HL-60 (cell line): Measurements from ENCODE around the gene CDK8.

Experiments
- DNase-seq, 2 experiments: peaks; one replicate each; pipeline ENCODE4 v3.0.0-alpha.2; 2010 to 2020; ENCODE audit warnings: low read depth in 1 of 2, low spot score in 1 of 2
- H3K27ac ChIP-seq: fragments of 250-450 bp; sonication (Bioruptor Pico); replicated peaks from 2 replicates; pipeline ENCODE4 v1.5.1; 2020; ENCODE audit warnings: mild to moderate bottlenecking, moderate library complexity
- H3K27me3 ChIP-seq: fragments of 250-450 bp; sonication (Bioruptor Pico); 2 replicates; pipeline ENCODE4 v1.5.1; 2021; ENCODE audit warnings: mild to moderate bottlenecking, moderate library complexity; ENCODE audit not compliant: insufficient read depth, poor library complexity, severe bottlenecking
- H3K4me3 ChIP-seq: replicated peaks from 2 replicates; pipeline ENCODE4 v1.5.1; 2011; ENCODE audit warnings: mild to moderate bottlenecking, control low read depth, low read length; ENCODE audit not compliant: insufficient read depth
- GABPA ChIP-seq: IDR thresholded peaks from 2 replicates; pipeline ENCODE4 v1.6.1; 2012; ENCODE audit warnings: low read depth
- POLR2AphosphoS5 ChIP-seq: IDR thresholded peaks from 2 replicates; pipeline ENCODE4 v1.6.1; 2012; ENCODE audit warnings: low read depth
- SPI1 ChIP-seq: IDR thresholded peaks from 2 replicates; pipeline ENCODE4 v1.6.1; 2012; ENCODE audit warnings: low read depth, mild to moderate bottlenecking, borderline replicate concordance
- TF ChIP-seq, protein P1 (sequence below): IDR thresholded peaks from 2 replicates; pipeline ENCODE4 v1.6.1; 2012; ENCODE audit warnings: low read depth; ENCODE audit not compliant: insufficient replicate concordance
- TF ChIP-seq, protein P2 (sequence below): IDR thresholded peaks from one replicate; pipeline ENCODE4 v1.5.1; 2011; ENCODE audit warnings: low read length, control low read depth, inconsistent platforms; ENCODE audit not compliant: insufficient read depth

CDK8 gene

DNA sequence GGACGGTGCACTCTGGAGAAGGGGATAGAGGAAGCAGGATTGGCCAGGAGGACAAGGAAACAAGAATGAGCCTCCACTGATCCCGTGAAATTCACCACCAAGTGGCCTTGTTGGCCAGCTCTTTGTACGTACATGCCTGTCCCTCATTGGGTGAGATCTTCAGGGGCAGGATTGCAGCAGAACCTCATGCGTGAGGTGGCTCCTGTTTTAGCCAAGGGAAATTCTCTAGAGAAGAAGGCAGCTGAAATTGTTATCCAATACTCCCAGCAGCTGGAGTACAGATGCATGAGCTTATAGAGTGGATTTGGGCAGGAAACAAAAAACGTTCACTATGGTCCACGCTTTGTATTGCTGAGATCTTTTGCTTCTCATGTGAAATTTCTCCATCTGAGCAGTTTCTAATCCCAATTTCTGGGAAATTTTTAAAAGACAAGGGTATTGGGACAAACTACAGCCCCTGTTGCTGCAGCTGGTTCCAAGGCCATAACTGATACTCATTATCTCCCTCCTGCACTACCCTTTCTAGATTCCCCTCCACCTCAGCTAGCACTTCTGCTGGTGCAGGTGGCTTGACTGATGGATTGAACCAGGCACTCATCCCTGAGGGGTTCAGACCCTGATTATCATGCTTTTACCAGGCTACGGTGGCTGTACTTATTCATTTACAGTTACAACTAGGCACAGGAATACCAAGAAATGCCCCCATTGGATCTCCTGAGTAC, 27.9 kb upstream of the CDK8 start:
- no peak for DNase-seq
- H3K27ac ChIP-seq: no peak overlapping the region
- TF ChIP-seq, protein P1, sequence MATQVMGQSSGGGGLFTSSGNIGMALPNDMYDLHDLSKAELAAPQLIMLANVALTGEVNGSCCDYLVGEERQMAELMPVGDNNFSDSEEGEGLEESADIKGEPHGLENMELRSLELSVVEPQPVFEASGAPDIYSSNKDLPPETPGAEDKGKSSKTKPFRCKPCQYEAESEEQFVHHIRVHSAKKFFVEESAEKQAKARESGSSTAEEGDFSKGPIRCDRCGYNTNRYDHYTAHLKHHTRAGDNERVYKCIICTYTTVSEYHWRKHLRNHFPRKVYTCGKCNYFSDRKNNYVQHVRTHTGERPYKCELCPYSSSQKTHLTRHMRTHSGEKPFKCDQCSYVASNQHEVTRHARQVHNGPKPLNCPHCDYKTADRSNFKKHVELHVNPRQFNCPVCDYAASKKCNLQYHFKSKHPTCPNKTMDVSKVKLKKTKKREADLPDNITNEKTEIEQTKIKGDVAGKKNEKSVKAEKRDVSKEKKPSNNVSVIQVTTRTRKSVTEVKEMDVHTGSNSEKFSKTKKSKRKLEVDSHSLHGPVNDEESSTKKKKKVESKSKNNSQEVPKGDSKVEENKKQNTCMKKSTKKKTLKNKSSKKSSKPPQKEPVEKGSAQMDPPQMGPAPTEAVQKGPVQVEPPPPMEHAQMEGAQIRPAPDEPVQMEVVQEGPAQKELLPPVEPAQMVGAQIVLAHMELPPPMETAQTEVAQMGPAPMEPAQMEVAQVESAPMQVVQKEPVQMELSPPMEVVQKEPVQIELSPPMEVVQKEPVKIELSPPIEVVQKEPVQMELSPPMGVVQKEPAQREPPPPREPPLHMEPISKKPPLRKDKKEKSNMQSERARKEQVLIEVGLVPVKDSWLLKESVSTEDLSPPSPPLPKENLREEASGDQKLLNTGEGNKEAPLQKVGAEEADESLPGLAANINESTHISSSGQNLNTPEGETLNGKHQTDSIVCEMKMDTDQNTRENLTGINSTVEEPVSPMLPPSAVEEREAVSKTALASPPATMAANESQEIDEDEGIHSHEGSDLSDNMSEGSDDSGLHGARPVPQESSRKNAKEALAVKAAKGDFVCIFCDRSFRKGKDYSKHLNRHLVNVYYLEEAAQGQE: no peak
- TF ChIP-seq POLR2AphosphoS5: no peak
- TF ChIP-seq, protein P2, sequence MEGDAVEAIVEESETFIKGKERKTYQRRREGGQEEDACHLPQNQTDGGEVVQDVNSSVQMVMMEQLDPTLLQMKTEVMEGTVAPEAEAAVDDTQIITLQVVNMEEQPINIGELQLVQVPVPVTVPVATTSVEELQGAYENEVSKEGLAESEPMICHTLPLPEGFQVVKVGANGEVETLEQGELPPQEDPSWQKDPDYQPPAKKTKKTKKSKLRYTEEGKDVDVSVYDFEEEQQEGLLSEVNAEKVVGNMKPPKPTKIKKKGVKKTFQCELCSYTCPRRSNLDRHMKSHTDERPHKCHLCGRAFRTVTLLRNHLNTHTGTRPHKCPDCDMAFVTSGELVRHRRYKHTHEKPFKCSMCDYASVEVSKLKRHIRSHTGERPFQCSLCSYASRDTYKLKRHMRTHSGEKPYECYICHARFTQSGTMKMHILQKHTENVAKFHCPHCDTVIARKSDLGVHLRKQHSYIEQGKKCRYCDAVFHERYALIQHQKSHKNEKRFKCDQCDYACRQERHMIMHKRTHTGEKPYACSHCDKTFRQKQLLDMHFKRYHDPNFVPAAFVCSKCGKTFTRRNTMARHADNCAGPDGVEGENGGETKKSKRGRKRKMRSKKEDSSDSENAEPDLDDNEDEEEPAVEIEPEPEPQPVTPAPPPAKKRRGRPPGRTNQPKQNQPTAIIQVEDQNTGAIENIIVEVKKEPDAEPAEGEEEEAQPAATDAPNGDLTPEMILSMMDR: no peak
- no peak for TF ChIP-seq SPI1
- TF ChIP-seq GABPA: no peak
- no peak overlapping the region for H3K4me3 ChIP-seq
- H3K27me3 ChIP-seq: no peaks in the 10 kb centered on the region

DNA sequence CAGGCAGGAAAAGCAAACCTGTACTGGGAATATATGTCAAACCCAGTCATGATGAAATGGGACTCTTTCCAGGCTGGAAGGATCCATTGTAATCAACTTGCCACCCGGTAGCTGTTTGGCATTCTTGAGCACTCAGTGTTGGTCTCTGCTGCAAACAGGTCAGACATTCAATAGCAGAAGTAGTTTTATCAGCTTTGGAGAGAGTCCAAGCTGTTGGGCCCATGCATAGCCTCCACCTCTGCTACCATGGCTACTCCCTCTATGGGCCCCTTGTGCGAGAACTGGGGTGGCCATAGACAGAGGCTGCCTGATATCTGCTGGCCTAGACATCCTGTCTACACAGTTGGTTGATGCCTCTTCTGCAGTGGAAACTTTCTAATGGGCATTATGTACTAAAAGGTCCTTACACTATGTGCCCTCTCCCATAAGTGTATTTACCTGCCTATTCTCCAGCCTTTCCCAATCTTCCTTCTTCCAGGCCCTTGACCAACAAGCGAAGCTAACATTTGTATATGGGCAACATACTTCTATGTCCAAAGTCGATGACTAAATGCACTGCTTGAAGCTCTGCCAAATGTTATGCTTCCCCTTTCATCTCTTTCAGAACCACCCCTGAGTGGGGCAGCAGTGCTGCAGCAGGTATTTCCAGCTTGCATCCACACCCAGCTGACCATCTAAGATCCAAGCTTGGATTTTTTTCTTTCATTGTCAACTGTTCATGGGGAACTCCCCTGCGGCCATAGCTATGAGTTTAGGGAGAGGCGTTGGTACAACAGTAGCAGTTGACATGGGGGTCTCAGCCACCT, 26.6 kb upstream of the CDK8 start:
- Histone ChIP-seq H3K4me3 (no peak overlapping the region), H3K27me3 (no peaks in the 10 kb centered on the region), H3K27ac (no peak overlapping the region)
- no peak for DNase-seq
- TF ChIP-seq POLR2AphosphoS5: no peak
- no peak for TF ChIP-seq SPI1
- no peak for TF ChIP-seq GABPA
- TF ChIP-seq, protein P2: no peak
- TF ChIP-seq, protein P1: no peak

DNA sequence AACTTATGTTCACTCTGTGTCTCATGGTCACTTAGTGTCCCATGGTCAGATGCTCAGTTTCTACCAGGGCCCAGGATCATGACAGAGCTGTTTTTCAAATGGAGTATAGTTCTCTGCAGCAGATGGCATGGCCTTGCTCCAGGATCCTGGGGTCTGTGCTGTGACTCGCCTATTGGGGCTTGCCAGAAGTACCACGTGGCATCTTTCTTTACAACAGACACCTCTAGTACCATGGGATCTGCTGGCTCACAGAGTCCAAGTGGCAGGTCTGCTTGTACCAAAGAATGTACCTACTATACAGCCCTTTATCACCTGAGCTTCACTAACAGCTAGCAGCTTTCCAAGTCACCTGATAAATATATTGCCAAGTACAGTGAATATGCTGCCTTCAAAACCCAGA, 25.8 kb upstream of the CDK8 start:
- no peak overlapping the region for H3K27ac ChIP-seq
- no peak for DNase-seq
- H3K4me3 ChIP-seq: no peak overlapping the region
- no peaks in the 10 kb centered on the region for H3K27me3 ChIP-seq
- TF ChIP-seq GABPA: no peak
- TF ChIP-seq POLR2AphosphoS5: no peak
- no peak for TF ChIP-seq SPI1
- TF ChIP-seq, protein P2: no peak
- TF ChIP-seq, protein P1: no peak
